ENCODE results near the gene NRXN3.

DNA sequence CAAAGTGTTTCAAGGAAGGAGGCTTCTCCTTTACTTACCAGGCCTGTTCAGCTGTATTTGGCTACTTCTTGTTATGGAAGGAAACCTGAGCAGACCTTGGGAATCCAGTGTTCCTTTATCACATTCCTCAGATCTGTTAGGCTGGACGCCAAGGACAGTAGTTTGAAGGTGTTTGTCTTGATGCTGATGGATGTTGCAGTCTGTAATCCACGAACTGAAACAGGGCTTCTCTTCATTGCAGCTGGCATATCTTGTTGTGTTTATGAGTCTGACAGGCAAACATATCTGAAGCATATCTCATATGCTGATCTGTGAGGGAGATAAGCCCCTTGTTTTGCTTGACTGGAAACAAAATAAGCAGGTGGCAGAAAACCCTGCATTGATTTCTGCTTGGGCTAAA lies 904.3 kb downstream of the NRXN3 start:
- TF ChIP-seq, protein P1, sequence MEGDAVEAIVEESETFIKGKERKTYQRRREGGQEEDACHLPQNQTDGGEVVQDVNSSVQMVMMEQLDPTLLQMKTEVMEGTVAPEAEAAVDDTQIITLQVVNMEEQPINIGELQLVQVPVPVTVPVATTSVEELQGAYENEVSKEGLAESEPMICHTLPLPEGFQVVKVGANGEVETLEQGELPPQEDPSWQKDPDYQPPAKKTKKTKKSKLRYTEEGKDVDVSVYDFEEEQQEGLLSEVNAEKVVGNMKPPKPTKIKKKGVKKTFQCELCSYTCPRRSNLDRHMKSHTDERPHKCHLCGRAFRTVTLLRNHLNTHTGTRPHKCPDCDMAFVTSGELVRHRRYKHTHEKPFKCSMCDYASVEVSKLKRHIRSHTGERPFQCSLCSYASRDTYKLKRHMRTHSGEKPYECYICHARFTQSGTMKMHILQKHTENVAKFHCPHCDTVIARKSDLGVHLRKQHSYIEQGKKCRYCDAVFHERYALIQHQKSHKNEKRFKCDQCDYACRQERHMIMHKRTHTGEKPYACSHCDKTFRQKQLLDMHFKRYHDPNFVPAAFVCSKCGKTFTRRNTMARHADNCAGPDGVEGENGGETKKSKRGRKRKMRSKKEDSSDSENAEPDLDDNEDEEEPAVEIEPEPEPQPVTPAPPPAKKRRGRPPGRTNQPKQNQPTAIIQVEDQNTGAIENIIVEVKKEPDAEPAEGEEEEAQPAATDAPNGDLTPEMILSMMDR (IDR thresholded peaks at IDR 0.05) = no peak
- TF ChIP-seq, protein P2, sequence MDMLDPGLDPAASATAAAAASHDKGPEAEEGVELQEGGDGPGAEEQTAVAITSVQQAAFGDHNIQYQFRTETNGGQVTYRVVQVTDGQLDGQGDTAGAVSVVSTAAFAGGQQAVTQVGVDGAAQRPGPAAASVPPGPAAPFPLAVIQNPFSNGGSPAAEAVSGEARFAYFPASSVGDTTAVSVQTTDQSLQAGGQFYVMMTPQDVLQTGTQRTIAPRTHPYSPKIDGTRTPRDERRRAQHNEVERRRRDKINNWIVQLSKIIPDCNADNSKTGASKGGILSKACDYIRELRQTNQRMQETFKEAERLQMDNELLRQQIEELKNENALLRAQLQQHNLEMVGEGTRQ (IDR thresholded peaks at IDR 0.05; ENCODE audit: borderline replicate concordance, low read depth, low read length) = no peak
- TF ChIP-seq EZH2phosphoT487 (IDR thresholded peaks at IDR 0.05; ENCODE audit: borderline replicate concordance, low read depth) (no peak), YY1 (IDR thresholded peaks at IDR 0.05; ENCODE audit: low read depth) (no peak), RFX5 (IDR thresholded peaks at IDR 0.05; ENCODE audit: low read length) (no peak), NFIC (IDR thresholded peaks at IDR 0.05; ENCODE audit: borderline replicate concordance) (no peak), RCOR1 (IDR thresholded peaks at IDR 0.05; ENCODE audit: low read length) (no peak)
- TF ChIP-seq, protein P3, sequence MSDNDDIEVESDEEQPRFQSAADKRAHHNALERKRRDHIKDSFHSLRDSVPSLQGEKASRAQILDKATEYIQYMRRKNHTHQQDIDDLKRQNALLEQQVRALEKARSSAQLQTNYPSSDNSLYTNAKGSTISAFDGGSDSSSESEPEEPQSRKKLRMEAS (IDR thresholded peaks at IDR 0.05; ENCODE audit: low read depth) = no peak

Measured in SK-N-SH (cell line).